GM23338 (cell line): Measurements from ENCODE around the gene TMEM9. TPM values are rescaled to one million over a fixed set of nuclear protein-coding genes. Genes with fewer than 3 reads are reported as not detected.

Source experiments
- ATAC-seq: fragments of 200-7000 bp; cut with Tn5 transposase; 3 replicates; pipeline ENCODE4 v1.9.1; 2020
- DNase-seq: peaks from one replicate; pipeline ENCODE4 v3.0.0-alpha.2; 2015; ENCODE audit warnings: low spot score
- H2AFZ ChIP-seq: fragments of 200-600 bp; sonication (generic); 2 replicates; pipeline ENCODE4 v1.8.0; 2016; ENCODE audit warnings: antibody characterized with exemption, mild to moderate bottlenecking, moderate library complexity
- H3F3A ChIP-seq: fragments of 200-600 bp; sonication (generic); replicated peaks from 2 replicates; pipeline ENCODE4 v1.8.0; 2017; ENCODE audit warnings: antibody characterized with exemption, mixed run types, low read depth
- H3K27ac ChIP-seq: fragments of 200-600 bp; sonication (generic); 2 replicates; pipeline ENCODE4 v1.6.1; 2016; ENCODE audit warnings: low read depth
- H3K27me3 ChIP-seq: fragments of 200-600 bp; sonication (generic); 2 replicates; pipeline ENCODE4 v1.8.0; 2016; ENCODE audit warnings: mild to moderate bottlenecking, mixed run types, moderate library complexity; ENCODE audit not compliant: insufficient read depth
- H3K36me3 ChIP-seq: fragments of 200-600 bp; sonication (generic); 2 replicates; pipeline ENCODE4 v1.8.0; 2016; ENCODE audit warnings: mild to moderate bottlenecking; ENCODE audit not compliant: insufficient read depth
- H3K4me1 ChIP-seq: fragments of 200-600 bp; sonication (generic); 2 replicates; pipeline ENCODE4 v1.8.0; 2016; ENCODE audit warnings: mild to moderate bottlenecking, moderate library complexity; ENCODE audit not compliant: insufficient read depth
- H3K4me2 ChIP-seq: fragments of 200-600 bp; sonication (generic); 2 replicates; pipeline ENCODE4 v1.7.1; 2017; ENCODE audit warnings: mixed run types
- H3K4me3 ChIP-seq: fragments of 200-600 bp; sonication (generic); 2 replicates; pipeline ENCODE4 v1.6.1; 2016; ENCODE audit warnings: mixed run types
- H3K79me2 ChIP-seq: fragments of 200-600 bp; sonication (generic); replicated peaks from 2 replicates; pipeline ENCODE4 v1.8.0; 2017; ENCODE audit warnings: mild to moderate bottlenecking; ENCODE audit not compliant: insufficient read depth
- H3K9me2 ChIP-seq: fragments of 200-600 bp; sonication (generic); 2 replicates; pipeline ENCODE4 v1.8.0; 2017; ENCODE audit not compliant: insufficient read depth
- H4K20me1 ChIP-seq: fragments of 200-600 bp; sonication (generic); replicated peaks from 2 replicates; pipeline ENCODE4 v1.8.0; 2017; ENCODE audit warnings: mild to moderate bottlenecking; ENCODE audit not compliant: insufficient read depth
- H3K27ac Mint-ChIP-seq: 2 replicates; pipeline ENCODE4 v1.8.0; 2020; ENCODE audit warnings: inconsistent platforms, mild to moderate bottlenecking, moderate library complexity, mixed read lengths
- H3K27me3 Mint-ChIP-seq: 3 replicates; pipeline ENCODE4 v1.8.0; 2022; ENCODE audit warnings: low read depth, mild to moderate bottlenecking, moderate library complexity, mixed read lengths, inconsistent platforms; ENCODE audit not compliant: insufficient read depth, poor library complexity
- H3K36me3 Mint-ChIP-seq: 3 replicates; pipeline ENCODE4 v1.8.0; 2021; ENCODE audit warnings: low read depth, mild to moderate bottlenecking, inconsistent platforms, moderate library complexity, mixed read lengths
- H3K4me1 Mint-ChIP-seq: 3 replicates; pipeline ENCODE4 v1.8.0; 2020; ENCODE audit warnings: mild to moderate bottlenecking, inconsistent platforms, mixed read lengths
- H3K4me3 Mint-ChIP-seq: 3 replicates; pipeline ENCODE4 v1.8.0; 2021; ENCODE audit warnings: moderate library complexity, mild to moderate bottlenecking, inconsistent platforms, mixed read lengths
- H3K9me3 Mint-ChIP-seq: 3 replicates; pipeline ENCODE4 v1.8.0; 2020; ENCODE audit warnings: moderate library complexity, mild to moderate bottlenecking, inconsistent platforms, mixed read lengths
- EZH2 ChIP-seq: fragments of 200-600 bp; sonication (generic); IDR thresholded peaks from one replicate; pipeline ENCODE4 v1.8.0; 2017; ENCODE audit warnings: antibody characterized with exemption, mild to moderate bottlenecking, low read depth; ENCODE audit not compliant: unreplicated experiment
- NANOG ChIP-seq: IDR thresholded peaks from 2 replicates; pipeline ENCODE4 v1.6.1; 2016; ENCODE audit warnings: antibody characterized with exemption, borderline replicate concordance
- POLR2AphosphoS5 ChIP-seq: IDR thresholded peaks from 2 replicates; pipeline ENCODE4 v1.6.1; 2016; ENCODE audit warnings: antibody characterized with exemption, low read depth
- STAT1 ChIP-seq: IDR thresholded peaks from one replicate; pipeline ENCODE4 v1.6.1; 2016; ENCODE audit warnings: antibody characterized with exemption; ENCODE audit not compliant: unreplicated experiment
- ZNF114 ChIP-seq: fragments of 250-450 bp; sonication (Bioruptor Pico); IDR thresholded peaks from 2 replicates; pipeline ENCODE4 v1.5.0; 2020; ENCODE audit warnings: mild to moderate bottlenecking, moderate library complexity
- polyA plus RNA-seq: library from polyadenylated mRNA; unstranded; fragments of >200 nt; fragmentation: Nextera tagmentation; extraction: Ambion mirVana; gene quantifications from 2 replicates; pipeline ENCODE4 v1.2.1, GENCODE V29; 2016
- total RNA-seq: library from RNA; depleted of rRNA; stranded (reverse); fragments of >200 nt; shearing (Covaris generic); gene quantifications from 2 replicates; pipeline ENCODE4 v1.2.3, GENCODE V29; 2014
- TF ChIP-seq, protein P1 (sequence below): IDR thresholded peaks from one replicate; pipeline ENCODE4 v1.6.1; 2018; ENCODE audit warnings: antibody characterized with exemption; ENCODE audit not compliant: unreplicated experiment
- TF ChIP-seq, protein P2 (sequence below): fragments of 250-450 bp; sonication (Bioruptor Pico); IDR thresholded peaks from 2 replicates; pipeline ENCODE4 v1.5.0; 2020; ENCODE audit warnings: mild to moderate bottlenecking, moderate library complexity

The TMEM9 gene
- total and polyA plus RNA-seq, 2 experiments from 2014 or later = 78.6 to 147 TPM

DNA sequence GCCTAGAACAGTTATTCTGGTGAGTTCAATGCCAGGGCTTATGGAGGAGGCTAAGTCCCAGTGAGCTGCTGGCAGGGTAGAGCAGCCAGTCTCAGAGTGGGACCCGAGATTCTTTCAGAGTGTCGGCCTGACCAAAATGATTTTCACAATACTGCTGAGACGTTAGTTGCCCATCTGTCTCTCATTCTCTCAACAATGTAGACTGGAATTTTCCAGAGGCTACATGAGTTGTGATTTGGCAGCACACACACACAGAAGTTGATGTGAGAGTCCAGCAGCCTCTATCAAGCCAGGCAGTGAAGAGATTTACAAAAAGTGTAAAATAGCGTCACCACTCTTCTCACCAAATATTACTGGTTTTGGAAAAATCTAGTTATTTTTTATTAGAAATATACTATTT, 63.7 kb downstream of the TMEM9 start:
- H3K27me3 ChIP-seq = no peaks in the 10 kb centered on the region
- no peak overlapping the region for H2AFZ ChIP-seq
- H3K36me3 ChIP-seq = no peaks in the 10 kb centered on the region
- H3K79me2 ChIP-seq = no peaks in the 10 kb centered on the region
- H3K4me3 Mint-ChIP-seq = no peak overlapping the region
- H3K4me1 ChIP-seq = no peaks in the 10 kb centered on the region
- TF ChIP-seq, protein P1, sequence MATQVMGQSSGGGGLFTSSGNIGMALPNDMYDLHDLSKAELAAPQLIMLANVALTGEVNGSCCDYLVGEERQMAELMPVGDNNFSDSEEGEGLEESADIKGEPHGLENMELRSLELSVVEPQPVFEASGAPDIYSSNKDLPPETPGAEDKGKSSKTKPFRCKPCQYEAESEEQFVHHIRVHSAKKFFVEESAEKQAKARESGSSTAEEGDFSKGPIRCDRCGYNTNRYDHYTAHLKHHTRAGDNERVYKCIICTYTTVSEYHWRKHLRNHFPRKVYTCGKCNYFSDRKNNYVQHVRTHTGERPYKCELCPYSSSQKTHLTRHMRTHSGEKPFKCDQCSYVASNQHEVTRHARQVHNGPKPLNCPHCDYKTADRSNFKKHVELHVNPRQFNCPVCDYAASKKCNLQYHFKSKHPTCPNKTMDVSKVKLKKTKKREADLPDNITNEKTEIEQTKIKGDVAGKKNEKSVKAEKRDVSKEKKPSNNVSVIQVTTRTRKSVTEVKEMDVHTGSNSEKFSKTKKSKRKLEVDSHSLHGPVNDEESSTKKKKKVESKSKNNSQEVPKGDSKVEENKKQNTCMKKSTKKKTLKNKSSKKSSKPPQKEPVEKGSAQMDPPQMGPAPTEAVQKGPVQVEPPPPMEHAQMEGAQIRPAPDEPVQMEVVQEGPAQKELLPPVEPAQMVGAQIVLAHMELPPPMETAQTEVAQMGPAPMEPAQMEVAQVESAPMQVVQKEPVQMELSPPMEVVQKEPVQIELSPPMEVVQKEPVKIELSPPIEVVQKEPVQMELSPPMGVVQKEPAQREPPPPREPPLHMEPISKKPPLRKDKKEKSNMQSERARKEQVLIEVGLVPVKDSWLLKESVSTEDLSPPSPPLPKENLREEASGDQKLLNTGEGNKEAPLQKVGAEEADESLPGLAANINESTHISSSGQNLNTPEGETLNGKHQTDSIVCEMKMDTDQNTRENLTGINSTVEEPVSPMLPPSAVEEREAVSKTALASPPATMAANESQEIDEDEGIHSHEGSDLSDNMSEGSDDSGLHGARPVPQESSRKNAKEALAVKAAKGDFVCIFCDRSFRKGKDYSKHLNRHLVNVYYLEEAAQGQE = no peak
- TF ChIP-seq, protein P2, sequence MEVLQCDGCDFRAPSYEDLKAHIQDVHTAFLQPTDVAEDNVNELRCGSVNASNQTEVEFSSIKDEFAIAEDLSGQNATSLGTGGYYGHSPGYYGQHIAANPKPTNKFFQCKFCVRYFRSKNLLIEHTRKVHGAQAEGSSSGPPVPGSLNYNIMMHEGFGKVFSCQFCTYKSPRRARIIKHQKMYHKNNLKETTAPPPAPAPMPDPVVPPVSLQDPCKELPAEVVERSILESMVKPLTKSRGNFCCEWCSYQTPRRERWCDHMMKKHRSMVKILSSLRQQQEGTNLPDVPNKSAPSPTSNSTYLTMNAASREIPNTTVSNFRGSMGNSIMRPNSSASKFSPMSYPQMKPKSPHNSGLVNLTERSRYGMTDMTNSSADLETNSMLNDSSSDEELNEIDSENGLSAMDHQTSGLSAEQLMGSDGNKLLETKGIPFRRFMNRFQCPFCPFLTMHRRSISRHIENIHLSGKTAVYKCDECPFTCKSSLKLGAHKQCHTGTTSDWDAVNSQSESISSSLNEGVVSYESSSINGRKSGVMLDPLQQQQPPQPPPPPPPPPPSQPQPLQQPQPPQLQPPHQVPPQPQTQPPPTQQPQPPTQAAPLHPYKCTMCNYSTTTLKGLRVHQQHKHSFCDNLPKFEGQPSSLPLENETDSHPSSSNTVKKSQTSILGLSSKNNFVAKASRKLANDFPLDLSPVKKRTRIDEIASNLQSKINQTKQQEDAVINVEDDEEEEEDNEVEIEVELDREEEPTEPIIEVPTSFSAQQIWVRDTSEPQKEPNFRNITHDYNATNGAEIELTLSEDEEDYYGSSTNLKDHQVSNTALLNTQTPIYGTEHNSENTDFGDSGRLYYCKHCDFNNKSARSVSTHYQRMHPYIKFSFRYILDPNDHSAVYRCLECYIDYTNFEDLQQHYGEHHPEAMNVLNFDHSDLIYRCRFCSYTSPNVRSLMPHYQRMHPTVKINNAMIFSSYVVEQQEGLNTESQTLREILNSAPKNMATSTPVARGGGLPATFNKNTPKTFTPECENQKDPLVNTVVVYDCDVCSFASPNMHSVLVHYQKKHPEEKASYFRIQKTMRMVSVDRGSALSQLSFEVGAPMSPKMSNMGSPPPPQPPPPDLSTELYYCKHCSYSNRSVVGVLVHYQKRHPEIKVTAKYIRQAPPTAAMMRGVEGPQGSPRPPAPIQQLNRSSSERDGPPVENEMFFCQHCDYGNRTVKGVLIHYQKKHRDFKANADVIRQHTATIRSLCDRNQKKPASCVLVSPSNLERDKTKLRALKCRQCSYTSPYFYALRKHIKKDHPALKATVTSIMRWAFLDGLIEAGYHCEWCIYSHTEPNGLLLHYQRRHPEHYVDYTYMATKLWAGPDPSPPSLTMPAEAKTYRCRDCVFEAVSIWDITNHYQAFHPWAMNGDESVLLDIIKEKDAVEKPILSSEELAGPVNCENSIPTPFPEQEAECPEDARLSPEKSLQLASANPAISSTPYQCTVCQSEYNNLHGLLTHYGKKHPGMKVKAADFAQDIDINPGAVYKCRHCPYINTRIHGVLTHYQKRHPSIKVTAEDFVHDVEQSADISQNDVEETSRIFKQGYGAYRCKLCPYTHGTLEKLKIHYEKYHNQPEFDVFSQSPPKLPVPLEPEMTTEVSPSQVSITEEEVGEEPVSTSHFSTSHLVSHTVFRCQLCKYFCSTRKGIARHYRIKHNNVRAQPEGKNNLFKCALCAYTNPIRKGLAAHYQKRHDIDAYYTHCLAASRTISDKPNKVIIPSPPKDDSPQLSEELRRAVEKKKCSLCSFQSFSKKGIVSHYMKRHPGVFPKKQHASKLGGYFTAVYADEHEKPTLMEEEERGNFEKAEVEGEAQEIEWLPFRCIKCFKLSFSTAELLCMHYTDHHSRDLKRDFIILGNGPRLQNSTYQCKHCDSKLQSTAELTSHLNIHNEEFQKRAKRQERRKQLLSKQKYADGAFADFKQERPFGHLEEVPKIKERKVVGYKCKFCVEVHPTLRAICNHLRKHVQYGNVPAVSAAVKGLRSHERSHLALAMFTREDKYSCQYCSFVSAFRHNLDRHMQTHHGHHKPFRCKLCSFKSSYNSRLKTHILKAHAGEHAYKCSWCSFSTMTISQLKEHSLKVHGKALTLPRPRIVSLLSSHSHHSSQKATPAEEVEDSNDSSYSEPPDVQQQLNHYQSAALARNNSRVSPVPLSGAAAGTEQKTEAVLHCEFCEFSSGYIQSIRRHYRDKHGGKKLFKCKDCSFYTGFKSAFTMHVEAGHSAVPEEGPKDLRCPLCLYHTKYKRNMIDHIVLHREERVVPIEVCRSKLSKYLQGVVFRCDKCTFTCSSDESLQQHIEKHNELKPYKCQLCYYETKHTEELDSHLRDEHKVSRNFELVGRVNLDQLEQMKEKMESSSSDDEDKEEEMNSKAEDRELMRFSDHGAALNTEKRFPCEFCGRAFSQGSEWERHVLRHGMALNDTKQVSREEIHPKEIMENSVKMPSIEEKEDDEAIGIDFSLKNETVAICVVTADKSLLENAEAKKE (CRISPR knock-in tag) = no peak
- TF ChIP-seq STAT1 = no peak
- no peak for TF ChIP-seq ZNF114 (CRISPR knock-in tag)
- TF ChIP-seq POLR2AphosphoS5 = no peak
- no peak for TF ChIP-seq NANOG
- TF ChIP-seq EZH2 = no peak
- H3K4me3 ChIP-seq = no peak overlapping the region
- no peak overlapping the region for H3K27ac Mint-ChIP-seq
- H3K4me2 ChIP-seq = no peak overlapping the region
- ATAC-seq (no peak), DNase-seq (no peak)
- no peaks in the 10 kb centered on the region for H3F3A ChIP-seq
- peaks cover 3% of the 10 kb centered on the region for H3K27me3 Mint-ChIP-seq
- H3K36me3 Mint-ChIP-seq = no peaks in the 10 kb centered on the region
- no peak overlapping the region for H3K27ac ChIP-seq
- H3K4me1 Mint-ChIP-seq = peaks cover 10% of the 10 kb centered on the region
- H4K20me1 ChIP-seq = no peaks in the 10 kb centered on the region
- H3K9me3 Mint-ChIP-seq = no peaks in the 10 kb centered on the region
- peaks cover 2% of the 10 kb centered on the region; the same call in 1 of the 2 replicates for H3K9me2 ChIP-seq
